ENCODE measurements around the gene TEKT1.
"Not testable (repeated sequence)": the region's sequence is repeated elsewhere in the genome, so short reads cannot be mapped to it uniquely, and the experiment has no call there.

Gene TEKT1
- total RNA-seq: 0.07 to 0.24 reads per million in 2 donors

DNA sequence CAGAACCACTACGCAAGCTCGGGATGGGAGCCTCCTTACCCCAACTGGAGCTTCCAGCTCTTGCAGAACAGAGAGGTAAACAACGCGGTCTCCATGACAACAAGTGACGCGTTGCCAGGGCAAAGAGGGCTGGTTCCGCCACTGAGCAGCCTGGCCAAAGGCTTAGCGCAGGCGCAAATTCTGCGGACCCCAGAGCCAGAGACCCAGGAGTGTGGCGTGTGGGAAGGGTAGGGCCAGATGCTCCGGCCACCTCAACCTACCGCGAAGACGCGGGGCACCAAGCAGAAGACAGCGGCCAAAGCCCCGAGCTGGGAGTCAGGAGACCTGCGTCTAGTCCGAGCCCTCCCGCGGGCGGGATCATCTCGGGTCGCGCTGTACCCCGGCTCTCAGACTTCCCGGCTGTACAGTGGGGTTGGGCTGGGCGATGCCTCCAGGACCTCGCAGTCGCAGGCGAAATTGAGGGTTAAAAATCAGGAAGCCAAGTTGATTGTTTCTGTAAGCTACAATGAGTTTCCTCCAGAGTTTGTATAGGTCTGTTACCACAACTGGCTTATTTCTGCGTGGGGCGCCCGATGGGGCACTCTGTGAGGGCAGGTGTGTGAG is at the start of gene TEKT1:
Gene TEKT1, minus strand, starts transcription at position 69 of the 603 bp plus-strand sequence. CDS start 1,353 bp downstream, outside the sequence.
- peak; percentile 64 for DNase-seq

DNA sequence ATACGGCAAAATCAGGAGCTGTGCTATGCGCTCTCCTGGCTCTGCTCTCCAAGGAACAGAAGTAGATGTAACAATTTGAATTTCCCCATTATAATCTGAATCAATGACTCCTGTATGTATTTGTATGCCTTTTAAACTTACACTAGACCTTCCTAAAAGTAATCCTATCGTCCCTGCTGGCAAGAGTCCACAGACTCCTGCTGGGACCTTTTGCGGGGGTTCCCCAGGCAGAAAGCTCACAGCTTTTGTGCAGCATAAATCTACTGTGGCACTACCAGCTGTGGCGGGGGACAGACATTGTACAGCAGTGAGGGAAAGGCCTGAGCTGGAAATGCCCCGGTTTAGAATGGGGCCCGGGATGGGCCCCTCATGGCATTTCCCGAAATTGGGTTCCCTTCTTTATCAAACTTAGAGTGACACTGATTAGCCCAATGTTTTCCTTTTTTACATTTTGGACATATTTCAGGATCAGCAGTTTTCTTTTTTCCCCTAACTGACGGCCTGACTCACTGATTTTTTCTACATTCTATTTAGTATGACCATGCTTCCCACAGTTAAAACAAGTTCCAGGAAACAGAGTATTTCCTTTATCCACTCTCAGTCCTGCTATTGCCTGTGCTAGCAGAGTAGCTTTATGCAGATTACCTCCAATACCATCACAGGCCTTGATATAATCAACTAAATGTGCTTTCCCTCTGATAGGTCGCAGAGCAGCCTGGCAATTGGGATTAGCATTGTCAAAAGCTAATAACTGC is 47.9 kb upstream of the TEKT1 start:
- not testable (repeated sequence) for DNase-seq

DNA sequence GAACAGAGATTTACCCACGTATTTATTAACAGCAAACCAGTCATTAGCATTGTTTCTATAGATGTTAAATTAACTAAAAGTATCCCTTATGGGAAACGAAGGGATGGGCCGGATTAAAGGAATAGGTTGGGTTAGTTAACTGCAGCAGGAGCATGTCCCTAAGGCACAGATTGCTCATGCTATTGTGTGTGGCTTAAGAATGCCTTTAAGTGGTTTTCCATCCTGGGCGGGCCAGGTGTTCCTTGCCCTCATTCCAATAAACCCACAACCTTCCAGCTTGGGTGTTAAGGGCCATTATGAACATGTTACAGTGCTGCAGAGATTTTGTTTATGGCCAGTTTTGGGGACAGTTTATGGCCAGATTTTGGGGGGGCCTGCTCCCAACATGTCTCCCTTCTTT is 43.7 kb upstream of the TEKT1 start:
- not testable (repeated sequence) for DNase-seq

DNA sequence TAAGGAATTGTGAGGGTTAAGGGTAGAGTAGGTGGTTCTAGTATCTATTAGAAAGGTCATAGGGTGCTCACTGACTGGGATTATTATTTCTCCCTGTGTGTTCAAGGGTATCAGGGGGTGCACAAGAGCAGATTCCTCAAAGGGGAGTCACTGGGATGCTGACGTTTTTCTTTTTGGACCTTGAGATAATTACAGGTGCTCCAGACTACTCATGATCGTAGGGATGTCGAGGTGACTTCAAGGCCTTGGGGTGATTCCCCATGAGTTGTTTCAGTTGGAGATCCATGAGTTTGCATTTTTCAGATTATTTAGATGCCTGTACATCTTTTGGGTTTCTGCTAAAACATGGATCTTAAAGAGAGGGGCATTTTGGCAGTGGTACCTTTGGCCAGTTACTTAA is 41.4 kb upstream of the TEKT1 start:
- no peak for DNase-seq

DNA sequence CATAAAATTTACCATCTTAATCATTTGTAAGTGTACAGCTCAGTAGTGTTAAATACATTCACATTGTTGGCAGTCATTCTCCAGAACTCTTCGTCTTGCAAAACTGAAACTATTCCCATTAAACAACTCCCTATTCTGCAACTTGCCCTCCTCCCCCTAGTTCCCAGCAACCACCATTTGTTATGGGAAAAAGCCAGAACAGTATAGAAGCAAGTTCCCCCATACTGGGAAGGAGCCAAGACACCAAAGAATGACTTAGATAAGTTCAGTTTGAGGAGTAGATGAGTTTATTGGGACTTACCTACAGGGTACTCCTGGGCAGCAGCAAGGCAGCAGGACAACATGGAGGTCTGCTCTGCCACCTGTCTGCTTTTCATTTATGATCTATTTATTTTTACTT is 39.3 kb upstream of the TEKT1 start:
- DNase-seq: no peak

DNA sequence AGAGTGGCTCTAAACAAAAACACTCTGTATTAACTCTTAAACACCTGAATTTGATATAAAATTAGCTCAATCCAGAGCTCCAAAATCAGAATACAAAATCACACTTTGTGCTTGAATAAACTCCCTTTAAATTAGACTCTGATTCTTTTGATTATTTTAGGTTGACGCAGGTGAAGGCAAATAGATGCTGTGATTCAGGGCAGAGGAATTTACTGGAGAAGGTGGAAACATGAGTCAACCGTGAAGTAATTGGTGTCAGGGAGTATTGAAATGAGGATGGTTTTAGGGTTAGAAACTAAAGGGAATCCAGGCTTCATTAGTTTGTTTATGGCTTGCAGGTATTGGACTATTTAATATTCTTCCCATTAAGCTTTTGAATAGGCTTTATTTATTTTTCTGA is 37.1 kb upstream of the TEKT1 start:
- DNase-seq: no peak

DNA sequence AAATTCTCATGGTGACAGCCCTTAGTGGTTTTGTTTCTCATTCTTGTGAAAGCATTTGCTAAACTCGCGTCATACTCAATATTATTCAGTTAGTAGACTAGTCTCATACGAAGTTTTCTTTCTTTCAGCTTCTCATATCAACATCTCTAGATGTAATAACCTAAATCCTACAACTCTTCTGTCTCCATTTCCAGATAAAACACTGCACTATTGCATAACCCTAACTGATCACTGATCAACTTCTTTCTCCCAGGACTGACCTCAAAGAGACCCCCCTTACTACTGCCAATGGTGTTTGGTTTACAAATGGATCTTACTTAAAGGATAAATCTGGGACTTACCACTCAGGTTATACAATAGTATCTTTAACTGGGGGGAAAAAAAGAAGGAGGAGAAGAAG is 36.3 kb upstream of the TEKT1 start:
- DNase-seq: no peak

DNA sequence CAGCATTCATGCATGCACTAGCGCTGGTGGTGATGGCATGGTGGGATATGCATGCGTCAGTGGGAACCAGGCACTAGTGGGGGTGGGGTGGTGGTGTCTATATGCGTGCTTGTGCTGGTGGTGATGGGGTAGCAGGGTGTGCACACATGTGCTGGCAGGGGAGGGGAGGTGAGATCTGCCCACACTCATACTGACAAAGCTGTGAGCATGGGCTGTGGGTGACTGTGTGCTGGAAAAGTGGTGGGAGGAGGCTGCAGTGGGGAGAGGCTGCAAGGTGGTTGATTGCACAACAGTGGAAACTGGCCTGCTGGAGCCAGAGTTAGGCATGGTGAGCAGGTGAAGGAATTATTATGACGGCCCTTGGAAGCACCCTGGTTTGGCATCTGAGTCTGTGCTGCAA is 31.3 kb upstream of the TEKT1 start:
- no peak for DNase-seq

DNA sequence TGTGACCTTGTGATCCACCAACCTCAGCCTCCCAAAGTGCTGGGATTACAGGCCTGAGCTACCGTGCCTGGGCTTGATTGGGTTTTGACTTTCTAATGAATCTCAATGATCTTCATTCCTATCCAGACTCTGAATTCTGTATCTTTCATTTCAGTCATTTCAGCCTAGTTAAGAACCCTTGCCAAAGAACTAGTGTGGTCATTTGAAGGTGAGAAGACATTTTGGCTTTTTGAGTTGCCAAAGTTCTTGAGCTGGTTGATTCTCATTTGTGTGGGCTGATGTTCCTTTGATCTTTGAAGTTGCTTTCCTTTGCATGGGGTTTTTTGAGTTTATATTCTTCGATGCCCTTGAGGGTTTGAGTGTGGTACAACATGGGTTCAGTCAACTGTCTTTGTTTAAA is 30.6 kb upstream of the TEKT1 start:
- no peak for DNase-seq

DNA sequence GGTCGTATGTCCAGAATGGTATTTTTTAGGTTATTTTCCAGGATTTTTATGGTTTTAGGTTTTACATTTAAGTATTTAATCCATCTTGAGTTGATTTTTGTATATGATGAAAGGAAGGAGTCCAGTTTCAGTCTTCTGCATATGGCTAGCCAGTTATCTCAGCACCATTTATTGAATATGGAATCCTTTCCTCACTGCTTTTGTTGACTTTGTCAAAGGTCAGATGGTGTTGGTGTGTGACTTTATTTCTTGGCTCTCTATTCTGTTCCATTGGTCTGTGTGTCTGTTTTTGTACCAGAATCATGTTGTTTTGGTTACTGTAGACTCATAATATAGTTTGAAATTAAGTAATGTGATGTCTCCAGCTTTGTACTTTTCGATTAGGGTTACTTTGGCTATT is 26.4 kb upstream of the TEKT1 start:
- DNase-seq: no peak

DNA sequence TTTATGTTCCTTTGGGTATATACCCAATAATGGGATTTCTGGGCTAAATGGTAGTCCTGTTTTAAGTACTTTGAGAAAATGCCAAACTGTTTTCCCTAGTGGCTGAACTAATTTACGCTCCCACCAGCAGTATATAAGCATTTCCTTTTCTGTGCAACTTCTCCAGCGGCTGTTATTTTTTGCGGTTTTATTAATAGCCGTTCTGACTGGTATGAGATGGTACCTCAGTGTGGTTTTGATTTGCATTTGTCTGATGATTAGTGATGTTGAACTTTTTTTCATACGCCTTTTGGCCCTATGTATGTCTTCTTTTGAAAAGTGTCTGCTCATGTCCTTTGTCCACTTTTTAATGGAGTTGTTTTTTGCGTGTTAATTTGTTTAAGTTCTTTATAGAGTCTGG is 25.8 kb upstream of the TEKT1 start:
- no peak for DNase-seq

DNA sequence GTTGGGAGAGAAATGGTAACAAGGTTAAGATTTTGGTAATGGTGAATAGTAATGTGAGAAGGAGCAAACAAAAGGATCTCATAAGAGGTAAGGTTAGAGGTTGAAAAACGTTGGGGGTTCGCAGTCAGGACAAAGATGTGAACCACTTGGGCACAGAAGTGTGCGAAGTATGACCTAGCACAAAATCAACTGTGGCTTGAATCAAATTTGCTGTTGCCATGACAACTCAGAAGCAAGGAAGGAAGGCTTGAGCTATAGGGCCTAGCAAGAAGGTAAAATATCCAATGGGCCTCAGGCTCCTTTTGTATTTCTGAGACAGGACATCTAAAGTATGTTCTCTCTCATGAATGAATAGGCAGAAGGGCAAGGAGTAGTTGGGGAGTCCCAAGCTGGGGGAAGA is 24.5 kb upstream of the TEKT1 start:
- DNase-seq: no peak

DNA sequence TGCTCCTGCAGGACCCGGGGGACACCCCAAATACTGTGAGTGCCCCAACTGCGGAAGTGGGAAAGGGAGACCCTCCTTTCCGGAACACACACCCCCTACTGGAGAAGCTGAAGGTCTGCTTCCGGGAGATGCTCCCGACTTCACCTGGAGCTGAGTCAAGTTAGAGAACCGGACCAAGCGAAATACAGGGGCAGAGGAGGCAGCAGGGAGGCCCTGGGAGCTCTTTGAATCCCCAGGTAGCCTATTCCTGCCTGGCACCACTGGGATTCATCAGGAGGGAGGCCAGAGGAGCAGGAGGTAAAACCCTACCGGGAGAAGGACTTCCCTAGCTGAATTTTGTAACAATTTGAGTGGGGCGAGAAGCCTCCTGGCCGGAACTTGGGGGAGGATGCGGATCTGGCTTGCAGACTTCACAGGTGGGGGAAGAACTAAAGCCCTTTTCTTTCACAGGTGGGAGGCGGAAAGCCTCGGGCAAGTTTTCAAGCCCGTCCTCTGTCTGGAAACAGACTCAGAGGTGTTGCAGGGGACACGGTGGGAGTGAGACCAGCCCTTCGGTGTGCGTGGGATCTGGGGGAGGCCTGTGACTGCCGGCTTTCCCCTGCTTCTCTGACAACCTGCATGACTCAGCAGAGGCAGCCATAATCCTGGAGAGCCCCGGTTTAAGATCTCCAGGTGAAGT is 22.4 kb upstream of the TEKT1 start:
- DNase-seq: no peak

DNA sequence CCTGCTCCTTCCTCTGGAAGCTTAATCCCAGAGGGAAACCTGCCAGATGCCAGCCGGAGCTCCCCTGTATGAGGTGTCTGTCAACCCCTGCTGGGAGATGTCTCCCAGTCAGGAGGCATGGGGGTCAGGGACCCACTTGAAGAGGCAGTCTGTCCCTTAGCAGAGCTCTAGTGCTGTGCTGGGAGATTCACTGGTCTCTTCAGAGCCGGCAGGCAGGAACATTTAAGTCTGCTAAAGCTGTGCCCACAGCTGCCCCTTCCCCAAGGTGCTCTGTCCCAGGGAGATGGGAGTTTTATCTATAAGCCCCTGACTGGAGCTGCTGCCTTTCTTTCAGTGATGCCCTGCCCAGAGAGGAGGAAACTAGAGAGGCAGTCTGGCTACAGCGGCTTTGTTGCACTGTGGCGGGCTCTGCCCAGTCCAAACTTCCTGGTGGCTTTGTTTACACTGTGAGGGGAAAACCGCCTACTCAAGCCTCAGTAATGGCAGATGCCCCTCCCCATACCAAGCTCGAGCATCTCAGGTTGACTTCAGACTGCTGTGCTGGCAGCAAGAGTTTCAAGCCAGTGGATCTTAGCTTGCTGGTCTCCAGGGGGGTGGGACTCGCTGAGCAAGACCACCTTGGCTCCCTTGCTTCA is 17.1 kb upstream of the TEKT1 start:
- not testable (repeated sequence) for DNase-seq

DNA sequence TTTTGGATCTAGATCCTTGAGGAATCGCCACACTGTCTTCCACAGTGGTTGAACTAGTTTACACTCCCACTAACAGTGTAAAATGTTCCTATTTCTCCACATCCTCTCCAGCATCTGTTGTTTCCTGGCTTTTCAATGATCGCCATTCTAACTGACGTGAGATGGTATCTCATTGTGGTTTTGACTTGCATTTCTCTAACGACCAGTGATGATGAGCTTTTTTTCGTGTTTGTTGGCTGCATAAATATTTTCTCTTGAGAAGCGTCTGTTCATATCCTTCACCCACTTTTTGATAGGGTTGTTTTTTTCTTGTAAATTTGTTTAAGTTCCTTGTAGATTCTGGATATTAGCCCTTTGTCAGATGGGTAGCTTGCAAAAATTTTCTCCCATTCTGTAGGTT is 14.6 kb upstream of the TEKT1 start:
- DNase-seq: not testable (repeated sequence)

DNA sequence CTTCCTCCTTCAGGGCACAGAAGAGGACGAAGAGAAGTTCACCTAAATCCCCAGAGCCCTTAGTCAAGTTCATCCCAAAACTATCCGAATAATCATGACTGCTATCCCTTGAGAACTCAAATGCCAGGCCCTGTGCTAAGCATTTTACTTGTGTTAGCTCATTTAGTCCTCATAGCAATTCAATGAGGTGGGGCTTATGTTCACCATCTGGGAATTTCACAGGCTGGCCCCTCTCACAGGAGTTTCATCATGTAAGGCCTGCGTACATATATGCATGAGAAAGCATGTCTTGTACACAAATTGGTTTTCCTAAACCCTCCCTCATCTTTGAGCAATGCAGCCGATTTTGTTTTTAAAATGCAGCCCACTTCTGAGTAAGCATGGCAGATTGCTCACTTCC is 12.9 kb upstream of the TEKT1 start:
- not testable (repeated sequence) for DNase-seq

DNA sequence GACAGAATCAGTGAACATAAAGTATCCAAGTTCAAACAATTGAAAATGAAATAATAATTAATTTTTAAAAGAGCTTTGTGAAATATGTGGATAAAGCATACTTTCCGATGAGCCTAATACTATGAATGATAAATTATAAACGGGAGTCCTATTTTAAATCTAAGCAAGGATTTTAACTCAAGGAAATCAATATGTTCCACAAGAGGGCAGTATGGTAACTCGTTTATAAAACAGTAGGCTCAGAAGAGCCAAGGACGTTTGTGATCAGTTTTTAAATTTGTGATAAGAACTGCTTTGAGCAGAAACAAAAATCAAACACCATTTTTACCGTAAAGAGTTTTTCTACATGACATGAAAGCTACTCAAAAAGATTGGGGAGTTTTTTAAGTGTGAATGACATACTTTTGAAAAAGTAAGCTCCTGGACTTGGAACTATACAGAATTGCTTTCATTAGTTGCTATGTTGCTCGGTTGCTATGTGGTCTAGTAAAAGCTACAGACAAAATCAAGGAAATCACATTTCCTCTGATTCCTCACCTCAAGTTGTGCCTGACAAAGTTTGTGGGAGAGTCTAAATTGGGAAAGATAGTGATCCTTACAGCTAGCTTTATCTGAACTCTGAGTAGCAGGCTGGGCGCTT is 11.8 kb upstream of the TEKT1 start:
- DNase-seq: no peak

DNA sequence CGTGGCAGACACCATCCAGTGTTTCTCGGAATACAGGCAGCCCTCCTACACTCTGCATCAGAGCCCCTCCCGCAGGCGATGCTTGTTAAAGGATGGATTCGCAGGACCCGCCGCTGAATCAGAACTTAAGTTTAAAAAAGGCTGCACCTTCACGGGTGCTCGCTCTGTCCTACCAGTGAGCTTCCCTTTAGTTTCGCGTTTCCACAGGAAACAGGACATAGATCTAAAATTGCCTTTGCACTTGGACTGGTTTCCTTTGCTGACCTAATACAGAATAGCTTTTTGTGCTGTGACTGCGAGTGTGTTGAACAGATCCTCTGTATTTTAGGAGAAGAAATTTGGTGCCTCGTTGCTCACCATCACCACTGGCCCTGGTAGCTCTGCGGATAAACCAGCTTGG is 10.2 kb upstream of the TEKT1 start:
- not testable (repeated sequence) for DNase-seq

DNA sequence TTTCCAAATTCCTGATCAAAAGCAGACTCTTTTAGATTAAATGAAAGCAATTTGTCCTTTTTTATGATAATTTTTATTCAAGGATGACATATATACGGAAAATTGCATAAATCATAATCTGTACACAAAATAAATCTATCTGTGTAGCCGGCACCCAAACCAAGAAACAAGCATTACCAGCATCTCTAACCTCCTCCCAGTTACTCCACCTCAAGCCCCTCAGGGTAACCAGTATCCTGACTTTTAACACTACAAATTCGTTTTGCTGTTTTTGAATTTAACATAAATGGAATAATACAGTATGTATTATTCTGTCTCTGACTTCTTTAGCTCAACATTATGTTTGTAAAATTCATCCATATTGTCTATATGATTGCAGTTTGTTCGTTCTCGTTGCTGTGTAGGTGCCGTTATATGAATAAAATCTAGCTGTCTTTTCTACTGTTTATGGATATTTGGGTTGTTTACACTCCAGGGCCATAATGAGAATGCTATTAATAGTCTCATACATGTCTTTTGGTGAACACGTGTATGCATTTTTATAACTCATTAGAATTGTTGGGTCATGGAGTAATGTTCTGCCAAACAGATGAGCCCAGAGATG is 1.0 kb downstream of the TEKT1 start:
- no peak for DNase-seq

DNA sequence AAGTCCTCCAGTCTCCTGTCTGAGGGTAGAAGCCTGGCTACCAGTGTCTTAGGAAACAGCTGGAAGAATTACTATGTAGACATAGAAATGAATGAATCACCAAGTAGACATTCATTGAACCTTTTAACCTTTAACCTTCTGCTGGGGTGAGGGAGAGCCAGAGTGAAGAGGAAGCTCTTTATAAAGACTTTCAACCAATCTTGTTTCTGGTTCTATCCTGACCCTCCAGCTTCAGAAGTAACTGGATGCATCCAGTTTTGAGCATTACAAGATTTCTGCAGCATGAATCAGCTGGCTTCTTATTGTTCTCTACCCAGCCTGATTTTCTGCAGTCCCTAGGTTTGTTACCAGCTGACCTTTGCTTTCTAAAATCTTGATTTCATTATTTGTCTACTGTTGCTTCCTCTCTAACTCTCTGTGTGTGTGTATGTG is 8.5 kb downstream of the TEKT1 start:
- no peak for DNase-seq

DNA sequence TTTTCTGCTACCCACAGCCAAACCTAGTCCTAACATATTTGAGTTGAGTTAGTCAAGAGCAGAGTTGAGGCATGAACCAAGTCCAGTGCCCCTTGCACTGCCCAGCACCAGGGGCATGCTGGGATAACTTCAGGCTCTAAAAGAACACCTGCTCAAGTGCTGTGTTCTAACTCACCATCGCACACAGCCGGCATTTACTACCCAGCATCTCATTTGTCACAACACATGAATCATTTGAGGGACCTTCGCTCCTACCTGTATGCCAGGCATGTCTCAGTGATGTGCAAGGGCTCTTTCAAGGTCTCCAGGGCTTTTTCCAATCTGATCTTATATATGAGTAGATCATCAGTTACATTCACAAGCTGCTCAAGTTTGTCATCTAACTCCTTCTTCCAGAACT is 12.6 kb downstream of the TEKT1 start:
- DNase-seq: no peak

DNA sequence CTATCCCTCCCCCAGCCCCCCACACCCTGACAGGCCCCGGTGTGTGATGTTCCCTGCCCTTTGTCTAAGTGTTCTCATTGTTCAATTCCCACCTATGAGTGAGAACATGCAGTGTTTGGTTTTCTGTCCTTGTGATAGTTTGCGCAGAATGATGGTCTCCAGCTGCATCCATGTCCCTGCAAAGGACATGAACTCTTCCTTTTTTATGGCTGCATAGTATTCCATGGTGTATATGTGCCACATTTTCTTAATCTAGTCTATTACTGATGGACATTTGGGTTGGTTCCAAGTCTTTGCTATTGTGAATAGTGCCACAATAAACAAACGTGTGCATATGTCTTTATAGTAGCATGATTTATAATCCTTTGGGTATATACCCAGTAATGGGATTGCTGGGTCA is 15.2 kb downstream of the TEKT1 start:
- DNase-seq: not testable (repeated sequence)

DNA sequence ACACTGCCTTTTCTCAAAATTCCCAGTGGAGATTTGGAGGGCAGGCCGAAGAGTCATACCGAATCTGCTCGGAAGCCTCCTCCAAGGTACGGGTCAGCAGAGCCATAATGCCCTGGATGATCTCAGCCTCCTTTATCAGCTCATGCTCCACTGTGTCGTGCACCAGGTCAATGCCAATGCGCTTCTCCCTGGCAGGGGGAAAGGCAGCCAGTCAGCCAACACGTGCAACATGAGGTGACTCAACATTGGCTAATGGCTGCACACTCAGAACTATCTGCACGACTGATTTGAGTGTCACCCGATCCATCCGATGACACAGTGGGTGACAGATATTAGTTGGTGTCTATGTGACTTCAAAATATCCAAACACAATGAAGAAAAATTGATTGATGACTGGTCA is 15.8 kb downstream of the TEKT1 start:
- DNase-seq: no peak
